ENCODE measurements around the gene C4orf33. TPM values are rescaled to one million over a fixed set of nuclear protein-coding genes. Genes with fewer than 3 reads are reported as not detected.

The C4orf33 gene
- total and polyA plus RNA-seq, 9 of the 15 experiments (the other 6 are each of a cell fraction or from before 2014, with no cell fraction given) = 16.7 to 42.0 (median 27.5) TPM

GRCh38 chr4:129145222-129145730, 49.3 kb downstream of the C4orf33 start:
- Histone ChIP-seq H3K79me2 (ENCODE audit: control insufficient read depth, insufficient read depth, low read length) (no peaks in the 10 kb centered on the region), H3K9me3 (replicated peaks; ENCODE audit: control insufficient read depth, insufficient read depth, low read depth, low read length) (no peaks in the 10 kb centered on the region), H3K27me3 (ENCODE audit: control insufficient read depth in 2 of 2, insufficient read depth in 2 of 2, low read length in 2 of 2) (no peaks in the 10 kb centered on the region; a peak in 1 of 5 replicates), H3K4me2 (ENCODE audit: insufficient read depth, low read length) (peak overlapping the region; percentile 84), H3K27ac (ENCODE audit: extremely low read depth, low read depth, low read length) (peak overlapping the region; percentile 41), H4K20me1 (replicated peaks; ENCODE audit: control insufficient read depth, insufficient read depth, low read length) (no peaks in the 10 kb centered on the region), H3K9ac (ENCODE audit: insufficient read depth in 1 of 2, low read depth in 2 of 2, low read length in 2 of 2) (peak overlapping the region in 1 of 2 experiments; percentile 72; a peak in 2 of 4 replicates), H3K36me3 (ENCODE audit: control insufficient read depth, insufficient read depth, low read length) (no peaks in the 10 kb centered on the region), H3K4me1 (replicated peaks in 1 of 2; ENCODE audit: control insufficient read depth in 2 of 2, insufficient read depth in 2 of 2, low read length in 2 of 2) (peaks cover 4% of the 10 kb centered on the region in 2 experiments; a peak in 3 of 5 replicates), H3K4me3 (peak overlapping the region; percentile 11), H3K9me1 (ENCODE audit: control insufficient read depth, insufficient read depth, low read length) (no peaks in the 10 kb centered on the region), H2AFZ (ENCODE audit: low read depth, low read length) (peak overlapping the region; percentile 98)
- TF ChIP-seq EP400 (IDR thresholded peaks at IDR 0.05) = peak; percentile 3; the same call in 1 of the 2 replicates
- TF ChIP-seq SMC3 (conservative IDR thresholded peaks at IDR 0.05; ENCODE audit: insufficient read depth, low read depth, low read length) = no peak
- ATAC-seq = peak; percentile 85
- POLR2A ChIA-PET = interaction anchor here (1.5 kb wide), 1 partner anchor 52 kb away, joined by 6 read pairs; the partner anchor contains the start of gene SCLT1
- 5% methylated on average over 5 of the region's 5 CpGs for WGBS (ENCODE audit: insufficient coverage, low coverage, missing lambda C conversion rate)
- intact Hi-C loops (cut with micrococcal nuclease) = loop anchor here (1.0 to 10.0 kb wide), 2 partner anchors 52 to 100 kb away; partner anchors contain the start of gene SCLT1
- DNase-seq (ENCODE audit: extremely low read depth in 1 of 4, low spot score in 3 of 4) = peak in 2 of 4 experiments; percentile 21 to 51
- in situ Hi-C loops (cut with MboI) = no loop called here
- CTCF ChIA-PET (ENCODE audit: low intra/inter-chr PET ratio) = no interaction called here
- TSS peak; percentile 90 for BruUV-seq (replicated peaks)
- FAIRE-seq = no peak

GRCh38 chr4:129146639-129147038, 50.7 kb downstream of the C4orf33 start:
- WGBS (ENCODE audit: insufficient coverage, low coverage, missing lambda C conversion rate) = 97% methylated on average over 2 of the region's 2 CpGs
- in situ Hi-C loops (cut with MboI) (no loop called here), intact Hi-C loops (cut with micrococcal nuclease) (loop anchor here (10.0 kb wide), 1 partner anchor 102 kb away; no protein-coding TSS in a partner anchor)
- TF ChIP-seq CTCF (IDR thresholded peaks at IDR 0.05 in 2 of 3, conservative IDR thresholded peaks at IDR 0.05 in 1 of 3; ENCODE audit: insufficient read depth in 2 of 3, low read depth in 1 of 3, low read length in 3 of 3) = peak in 2 of 3 experiments; percentile 21 to 30; a peak in 1 of 6 replicates
- no peak for TF ChIP-seq SPI1 (IDR thresholded peaks at IDR 0.05; ENCODE audit: borderline replicate concordance, low read depth, low read length)
- peak in 2 of 4 experiments; percentile 18 to 34 for DNase-seq (ENCODE audit: extremely low read depth in 1 of 4, low spot score in 3 of 4)
- H3K4me1 ChIP-seq (replicated peaks in 1 of 2; ENCODE audit: control insufficient read depth in 2 of 2, insufficient read depth in 2 of 2, low read length in 2 of 2) = peaks cover 4% of the 10 kb centered on the region in 2 experiments; a peak in 3 of 5 replicates
- no peak for FAIRE-seq
- peak overlapping the region; percentile 84 for H2AFZ ChIP-seq (ENCODE audit: low read depth, low read length)
- ChIA-PET CTCF (ENCODE audit: low intra/inter-chr PET ratio) (no interaction called here), POLR2A (no interaction called here)
- no peak overlapping the region for H3K4me2 ChIP-seq (ENCODE audit: insufficient read depth, low read length)
- no TSS peak for BruUV-seq (replicated peaks)
- no peaks in the 10 kb centered on the region for H3K9me3 ChIP-seq (replicated peaks; ENCODE audit: control insufficient read depth, insufficient read depth, low read depth, low read length)
- H3K9ac ChIP-seq (ENCODE audit: insufficient read depth in 1 of 2, low read depth in 2 of 2, low read length in 2 of 2) = no peak overlapping the region
- H3K79me2 ChIP-seq (ENCODE audit: control insufficient read depth, insufficient read depth, low read length) = no peaks in the 10 kb centered on the region
- no peaks in the 10 kb centered on the region; a peak in 1 of 5 replicates for H3K27me3 ChIP-seq (ENCODE audit: control insufficient read depth in 2 of 2, insufficient read depth in 2 of 2, low read length in 2 of 2)
- H3K4me3 ChIP-seq = no peak overlapping the region
- H3K36me3 ChIP-seq (ENCODE audit: control insufficient read depth, insufficient read depth, low read length) = no peaks in the 10 kb centered on the region
- no peak overlapping the region for H3K27ac ChIP-seq (ENCODE audit: extremely low read depth, low read depth, low read length)
- no peaks in the 10 kb centered on the region for H3K9me1 ChIP-seq (ENCODE audit: control insufficient read depth, insufficient read depth, low read length)
- ATAC-seq = peak; percentile 51; the same call in 2 of the 3 replicates
- no peaks in the 10 kb centered on the region for H4K20me1 ChIP-seq (replicated peaks; ENCODE audit: control insufficient read depth, insufficient read depth, low read length)

Data from K562 (cell line).